ENCODE measurements around the gene STRN3. TPM values are rescaled to one million over a fixed set of nuclear protein-coding genes. Genes with fewer than 3 reads are reported as not detected.
"Not testable (repeated sequence)": the region's sequence is repeated elsewhere in the genome, so short reads cannot be mapped to it uniquely, and the experiment has no call there.

Gene STRN3
- total RNA-seq, 1 donor from 2014 or later: 23.1 TPM

- intact Hi-C loops (cut with micrococcal nuclease): no loop called here
These were observed 104.4 kb downstream of the STRN3 start for GRCh38 chr14:30921788-30922187.

- intact Hi-C loops (cut with micrococcal nuclease): no loop called here
These were observed 104.9 kb downstream of the STRN3 start for GRCh38 chr14:30921305-30921704.

- intact Hi-C loops (cut with micrococcal nuclease): no loop called here
These were observed 110.6 kb downstream of the STRN3 start for GRCh38 chr14:30915596-30915995.

- intact Hi-C loops (cut with micrococcal nuclease): no loop called here
These were observed 111.4 kb downstream of the STRN3 start for GRCh38 chr14:30914812-30915211.

GRCh38 chr14:30908826-30909225 is 117.4 kb downstream of the STRN3 start:
- intact Hi-C loops (cut with micrococcal nuclease): no loop called here

GRCh38 chr14:30907659-30908057 is 118.5 kb downstream of the STRN3 start:
- intact Hi-C loops (cut with micrococcal nuclease): loop anchor here (2.0 kb wide), 1 partner anchor 251 kb away; no protein-coding TSS in a partner anchor

GRCh38 chr14:30906752-30907658 is 119.2 kb downstream of the STRN3 start:
- intact Hi-C loops (cut with micrococcal nuclease): loop anchor here (2.0 kb wide), 1 partner anchor 250 kb away; no protein-coding TSS in a partner anchor

GRCh38 chr14:30903285-30904124 is 122.7 kb downstream of the STRN3 start:
- intact Hi-C loops (cut with micrococcal nuclease): no loop called here

- intact Hi-C loops (cut with micrococcal nuclease): not testable (repeated sequence)
These were observed 129.1 kb downstream of the STRN3 start for GRCh38 chr14:30897121-30897520.

GRCh38 chr14:30896435-30896834 is 129.7 kb downstream of the STRN3 start:
- intact Hi-C loops (cut with micrococcal nuclease): no loop called here

GRCh38 chr14:30894923-30895515 is 131.2 kb downstream of the STRN3 start:
- intact Hi-C loops (cut with micrococcal nuclease): no loop called here

- intact Hi-C loops (cut with micrococcal nuclease): no loop called here
These were observed 132.4 kb downstream of the STRN3 start for GRCh38 chr14:30893819-30894218.

GRCh38 chr14:30889244-30889594 is 137.0 kb downstream of the STRN3 start:
- intact Hi-C loops (cut with micrococcal nuclease): no loop called here

- intact Hi-C loops (cut with micrococcal nuclease): no loop called here
These were observed 137.5 kb downstream of the STRN3 start for GRCh38 chr14:30888480-30889243.

- intact Hi-C loops (cut with micrococcal nuclease): no loop called here
These were observed 140.1 kb downstream of the STRN3 start for GRCh38 chr14:30885840-30886740.

- intact Hi-C loops (cut with micrococcal nuclease): no loop called here
These were observed 141.3 kb downstream of the STRN3 start for GRCh38 chr14:30884901-30885300.

GRCh38 chr14:30883508-30884294 is 142.5 kb downstream of the STRN3 start:
- intact Hi-C loops (cut with micrococcal nuclease): no loop called here

- intact Hi-C loops (cut with micrococcal nuclease): no loop called here
These were observed 143.7 kb downstream of the STRN3 start for GRCh38 chr14:30882431-30882830.

- intact Hi-C loops (cut with micrococcal nuclease): no loop called here
These were observed 149.5 kb downstream of the STRN3 start for GRCh38 chr14:30876692-30877091.

All from T-helper 2 cell treated with Interferon-gamma antibody and Interleukin-4, amounts not matched to agents 100 ng/mL and 5 ng/mL, for 36 hours (primary cell).